ENCODE measurements around the gene ANXA1. TPM values are rescaled to one million over a fixed set of nuclear protein-coding genes. Genes with fewer than 3 reads are reported as not detected.

ANXA1 gene
- total RNA-seq, 2 experiments from 2014 or later, result not detected

- no peaks in the 10 kb centered on the region for H3K9me2 ChIP-seq (ENCODE audit: insufficient read depth, low read length)
- H3K4me2 ChIP-seq (ENCODE audit: low read length), result no peak overlapping the region
- H2AFZ ChIP-seq (ENCODE audit: low read length), result no peak overlapping the region
- no peak overlapping the region for H3K27ac ChIP-seq (ENCODE audit: low read depth, low read length, poor library complexity, severe bottlenecking)
- no peaks in the 10 kb centered on the region for H3K79me2 ChIP-seq (ENCODE audit: insufficient read depth, low read depth, low read length)
- H3K4me1 ChIP-seq (ENCODE audit: insufficient read depth, low read length, poor library complexity, severe bottlenecking), result peaks cover 3% of the 10 kb centered on the region
- no TSS peak for BruUV-seq (replicated peaks)
- H3K36me3 ChIP-seq (ENCODE audit: insufficient read depth, low read length), result no peaks in the 10 kb centered on the region
- ChIA-PET POLR2A (no interaction called here), CTCF (ENCODE audit: unreplicated experiment) (no interaction called here)
- DNase-seq (ENCODE audit: low spot score), result no peak
- H3K9me3 ChIP-seq (ENCODE audit: low read length), result no peaks in the 10 kb centered on the region
- H4K20me1 ChIP-seq (ENCODE audit: insufficient read depth, low read length), result no peaks in the 10 kb centered on the region
- intact Hi-C loops (cut with micrococcal nuclease; ENCODE audit: unreplicated experiment), result no loop called here
- no peak overlapping the region for H3K4me3 ChIP-seq (ENCODE audit: low read depth, low read length, poor library complexity, severe bottlenecking)
- TF ChIP-seq EZH2phosphoT487 (IDR thresholded peaks at IDR 0.05; ENCODE audit: borderline replicate concordance, low read depth, low read length) (no peak), CTCF (conservative IDR thresholded peaks at IDR 0.05; ENCODE audit: low read length) (no peak)
Observed at GRCh38 chr9:73149371-73150067, 2.1 kb upstream of the ANXA1 start.

GRCh38 chr9:73152543-73152844 lies 829 bp downstream of the ANXA1 start:
- no peaks in the 10 kb centered on the region for H4K20me1 ChIP-seq (ENCODE audit: insufficient read depth, low read length)
- no peak for DNase-seq (ENCODE audit: low spot score)
- no peak overlapping the region for H2AFZ ChIP-seq (ENCODE audit: low read length)
- CTCF ChIA-PET (ENCODE audit: unreplicated experiment), result no interaction called here
- peaks cover 1% of the 10 kb centered on the region for H3K4me1 ChIP-seq (ENCODE audit: insufficient read depth, low read length, poor library complexity, severe bottlenecking)
- no peak overlapping the region for H3K27ac ChIP-seq (ENCODE audit: low read depth, low read length, poor library complexity, severe bottlenecking)
- H3K36me3 ChIP-seq (ENCODE audit: insufficient read depth, low read length), result no peaks in the 10 kb centered on the region
- no peaks in the 10 kb centered on the region for H3K9me2 ChIP-seq (ENCODE audit: insufficient read depth, low read length)
- no TSS peak for BruUV-seq (replicated peaks)
- H3K4me3 ChIP-seq (ENCODE audit: low read depth, low read length, poor library complexity, severe bottlenecking), result no peak overlapping the region
- intact Hi-C loops (cut with micrococcal nuclease; ENCODE audit: unreplicated experiment), result no loop called here
- no peak overlapping the region for H3K4me2 ChIP-seq (ENCODE audit: low read length)
- no peaks in the 10 kb centered on the region for H3K79me2 ChIP-seq (ENCODE audit: insufficient read depth, low read depth, low read length)
- POLR2A ChIA-PET, result interaction anchor here (0.9 kb wide), 1 partner anchor 9 kb away, joined by 3 read pairs; no protein-coding TSS in a partner anchor
- TF ChIP-seq EZH2phosphoT487 (IDR thresholded peaks at IDR 0.05; ENCODE audit: borderline replicate concordance, low read depth, low read length), result no peak
- no peak for TF ChIP-seq CTCF (conservative IDR thresholded peaks at IDR 0.05; ENCODE audit: low read length)
- no peaks in the 10 kb centered on the region for H3K9me3 ChIP-seq (ENCODE audit: low read length)

DNA sequence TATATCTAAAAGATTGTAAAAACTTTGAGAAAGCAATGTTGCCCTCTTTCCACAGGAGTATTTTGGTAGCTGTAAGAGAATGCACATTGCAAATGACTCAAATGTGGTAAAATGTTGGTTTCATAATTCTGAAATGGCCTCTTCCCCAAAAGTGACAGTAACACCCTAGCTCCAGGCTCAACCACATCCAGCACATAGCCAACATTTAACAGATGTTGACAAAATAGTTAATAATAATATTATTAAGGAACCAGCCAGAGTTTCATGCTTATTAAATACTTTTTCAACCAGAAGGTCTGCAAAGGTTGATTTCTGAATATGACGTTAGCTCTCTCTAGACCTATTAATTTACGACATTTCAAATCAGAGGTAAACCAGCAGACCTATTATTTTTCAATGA lies 1.3 kb downstream of the ANXA1 start:
- no peaks in the 10 kb centered on the region for H3K9me2 ChIP-seq (ENCODE audit: insufficient read depth, low read length)
- H3K4me3 ChIP-seq (ENCODE audit: low read depth, low read length, poor library complexity, severe bottlenecking), result no peak overlapping the region
- no peaks in the 10 kb centered on the region for H3K79me2 ChIP-seq (ENCODE audit: insufficient read depth, low read depth, low read length)
- no TSS peak for BruUV-seq (replicated peaks)
- ChIA-PET CTCF (ENCODE audit: unreplicated experiment) (no interaction called here), POLR2A (interaction anchor here (0.9 kb wide), 1 partner anchor 8 kb away, joined by 3 read pairs; no protein-coding TSS in a partner anchor)
- no peaks in the 10 kb centered on the region for H4K20me1 ChIP-seq (ENCODE audit: insufficient read depth, low read length)
- no peak overlapping the region for H2AFZ ChIP-seq (ENCODE audit: low read length)
- H3K4me2 ChIP-seq (ENCODE audit: low read length), result no peak overlapping the region
- intact Hi-C loops (cut with micrococcal nuclease; ENCODE audit: unreplicated experiment), result no loop called here
- no peak for TF ChIP-seq CTCF (conservative IDR thresholded peaks at IDR 0.05; ENCODE audit: low read length)
- TF ChIP-seq EZH2phosphoT487 (IDR thresholded peaks at IDR 0.05; ENCODE audit: borderline replicate concordance, low read depth, low read length), result no peak
- no peaks in the 10 kb centered on the region for H3K9me3 ChIP-seq (ENCODE audit: low read length)
- H3K36me3 ChIP-seq (ENCODE audit: insufficient read depth, low read length), result no peaks in the 10 kb centered on the region
- H3K27ac ChIP-seq (ENCODE audit: low read depth, low read length, poor library complexity, severe bottlenecking), result no peak overlapping the region
- H3K4me1 ChIP-seq (ENCODE audit: insufficient read depth, low read length, poor library complexity, severe bottlenecking), result no peaks in the 10 kb centered on the region
- DNase-seq (ENCODE audit: low spot score), result no peak
